GM12865 (cell line): ENCODE results near the gene CEP162.

Experiments used
- DNase-seq: peaks from one replicate; pipeline ENCODE4 v3.0.0; 2010; ENCODE audit warnings: low read depth
- H3K4me3 ChIP-seq: 2 replicates; pipeline ENCODE4 v1.5.1; 2011; ENCODE audit warnings: mild to moderate bottlenecking, low read depth, low read length, control low read depth
- CTCF ChIP-seq: IDR thresholded peaks from 2 replicates; pipeline ENCODE4 v1.5.1; 2011; ENCODE audit warnings: low read length, control low read depth, low read depth, inconsistent platforms; ENCODE audit not compliant: insufficient read depth; ENCODE audit errors: missing control alignments

The CEP162 gene

GRCh38 chr6:84161190-84161589 is 66.3 kb downstream of the CEP162 start:
- DNase-seq: no peak
- H3K4me3 ChIP-seq: no peak overlapping the region
- no peak for TF ChIP-seq CTCF

- H3K4me3 ChIP-seq: no peak overlapping the region
- DNase-seq: no peak
- no peak for TF ChIP-seq CTCF
Measured at GRCh38 chr6:84156306-84156705, 71.1 kb downstream of the CEP162 start.

- no peak for TF ChIP-seq CTCF
- no peak for DNase-seq
- no peak overlapping the region for H3K4me3 ChIP-seq
Measured at GRCh38 chr6:84151669-84152068, 75.8 kb downstream of the CEP162 start.

DNA sequence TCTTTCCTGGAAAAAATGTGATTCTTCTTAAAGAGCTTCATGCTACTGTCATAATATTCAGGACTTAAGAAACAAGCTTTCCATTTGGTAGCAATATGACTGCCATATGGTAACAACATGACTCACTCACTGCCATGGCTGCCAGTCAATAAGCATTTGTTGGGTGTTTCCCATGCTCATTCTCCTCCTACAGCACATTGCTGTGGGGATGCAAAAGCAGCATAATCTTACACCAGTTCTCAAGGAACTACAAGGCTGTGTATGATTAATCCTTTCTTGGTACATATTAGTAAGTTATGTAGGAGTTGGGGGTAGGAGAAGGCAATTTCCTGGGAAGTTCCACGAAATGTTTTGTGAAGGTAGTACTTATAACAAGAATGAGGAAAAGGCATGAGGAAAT is 76.7 kb downstream of the CEP162 start:
- DNase-seq: peak; percentile 22
- no peak overlapping the region for H3K4me3 ChIP-seq
- TF ChIP-seq CTCF: no peak

- no peak for TF ChIP-seq CTCF
- no peak for DNase-seq
- no peak overlapping the region for H3K4me3 ChIP-seq
Measured at GRCh38 chr6:84141521-84141920, 85.9 kb downstream of the CEP162 start.

DNA sequence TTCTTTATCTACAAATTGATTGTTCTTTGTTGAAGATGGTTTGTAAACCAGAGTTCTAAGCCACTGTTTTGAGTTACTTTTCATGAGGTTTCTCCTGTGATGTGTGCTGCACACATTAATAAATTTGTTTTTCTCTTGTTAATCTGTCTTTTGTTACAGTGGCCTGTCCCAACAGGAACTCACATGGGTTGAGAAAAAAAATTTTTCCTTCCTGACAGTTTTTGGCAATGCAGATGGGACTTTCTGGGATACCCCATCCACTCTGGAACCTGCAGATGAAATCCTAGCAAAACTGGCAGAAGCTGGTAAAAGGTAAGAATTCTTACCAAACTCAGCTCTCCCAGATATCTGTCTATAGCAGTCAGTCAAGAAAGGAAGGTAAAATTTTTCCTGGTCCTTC is 88.1 kb downstream of the CEP162 start:
- H3K4me3 ChIP-seq: no peak overlapping the region
- DNase-seq: no peak
- TF ChIP-seq CTCF: no peak

- DNase-seq: no peak
- H3K4me3 ChIP-seq: no peak overlapping the region
- no peak for TF ChIP-seq CTCF
Measured at GRCh38 chr6:84137989-84138575, 89.4 kb downstream of the CEP162 start.
